ENCODE results near the gene SURF6. TPM values are rescaled to one million over a fixed set of nuclear protein-coding genes. Genes with fewer than 3 reads are reported as not detected.
"Not testable (repeated sequence)": the region's sequence is repeated elsewhere in the genome, so short reads cannot be mapped to it uniquely, and the experiment has no call there.

Gene SURF6
- total RNA-seq, 1 donor from 2014 or later = 23.9 TPM

GRCh38 chr9:133377721-133378216 lies 41.8 kb upstream of the SURF6 start:
- Mint-ChIP-seq H3K4me3 (no peak overlapping the region), H3K27me3 (no peaks in the 10 kb centered on the region), H3K27ac (no peak overlapping the region), H3K9me3 (no peaks in the 10 kb centered on the region), H3K36me3 (ENCODE audit: low read depth) (peaks cover 7% of the 10 kb centered on the region), H3K4me1 (peaks cover 21% of the 10 kb centered on the region)
- TF ChIP-seq, protein P1, sequence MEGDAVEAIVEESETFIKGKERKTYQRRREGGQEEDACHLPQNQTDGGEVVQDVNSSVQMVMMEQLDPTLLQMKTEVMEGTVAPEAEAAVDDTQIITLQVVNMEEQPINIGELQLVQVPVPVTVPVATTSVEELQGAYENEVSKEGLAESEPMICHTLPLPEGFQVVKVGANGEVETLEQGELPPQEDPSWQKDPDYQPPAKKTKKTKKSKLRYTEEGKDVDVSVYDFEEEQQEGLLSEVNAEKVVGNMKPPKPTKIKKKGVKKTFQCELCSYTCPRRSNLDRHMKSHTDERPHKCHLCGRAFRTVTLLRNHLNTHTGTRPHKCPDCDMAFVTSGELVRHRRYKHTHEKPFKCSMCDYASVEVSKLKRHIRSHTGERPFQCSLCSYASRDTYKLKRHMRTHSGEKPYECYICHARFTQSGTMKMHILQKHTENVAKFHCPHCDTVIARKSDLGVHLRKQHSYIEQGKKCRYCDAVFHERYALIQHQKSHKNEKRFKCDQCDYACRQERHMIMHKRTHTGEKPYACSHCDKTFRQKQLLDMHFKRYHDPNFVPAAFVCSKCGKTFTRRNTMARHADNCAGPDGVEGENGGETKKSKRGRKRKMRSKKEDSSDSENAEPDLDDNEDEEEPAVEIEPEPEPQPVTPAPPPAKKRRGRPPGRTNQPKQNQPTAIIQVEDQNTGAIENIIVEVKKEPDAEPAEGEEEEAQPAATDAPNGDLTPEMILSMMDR (IDR thresholded peaks at IDR 0.05) = no peak
- intact Hi-C loops (cut with micrococcal nuclease) = loop anchor here (10.0 kb wide), 2 partner anchors 647 to 757 kb away; partner anchors contain the start of genes BRD3OS and WDR5
- DNase-seq (no peak), ATAC-seq (ENCODE audit: low read depth) (no peak)
- ChIA-PET POLR2A (interaction anchor here (0.7 to 2.0 kb wide), 4 partner anchors 22 to 896 kb away, joined by 3 to 10 read pairs (median 6); partner anchors contain the start of genes SURF1 and SURF2), CTCF (interaction anchor here (1.2 kb wide), 1 partner anchor 191 kb away, joined by 4 read pairs; no protein-coding TSS in a partner anchor)

- H3K27ac Mint-ChIP-seq; ATAC-seq (ENCODE audit: low read depth); H3K9me3 Mint-ChIP-seq; H3K27me3 Mint-ChIP-seq; DNase-seq: not testable (repeated sequence)
- Mint-ChIP-seq H3K36me3 (ENCODE audit: low read depth) (peaks cover 11% of the 10 kb centered on the region), H3K4me1 (peaks cover 26% of the 10 kb centered on the region), H3K4me3 (peak overlapping the region; percentile 66)
- POLR2A ChIA-PET = interaction anchor here (0.7 to 2.0 kb wide), 10 partner anchors 8 to 897 kb away, joined by 3 to 10 read pairs (median 5); partner anchors contain the start of genes GTF3C5, SLC2A6, SURF1 and SURF2
- intact Hi-C loops (cut with micrococcal nuclease) = loop anchor here (10.0 kb wide), 2 partner anchors 648 to 758 kb away; partner anchors contain the start of genes BRD3OS and WDR5
- CTCF ChIA-PET = interaction anchor here (1.2 kb wide), 1 partner anchor 191 kb away, joined by 4 read pairs; no protein-coding TSS in a partner anchor
Observed at GRCh38 chr9:133377280-133377679, 41.3 kb upstream of the SURF6 start.

- no peaks in the 10 kb centered on the region for H3K9me3 Mint-ChIP-seq
- ATAC-seq (ENCODE audit: low read depth) = peak; percentile 96
- H3K36me3 Mint-ChIP-seq (ENCODE audit: low read depth) = peaks cover 16% of the 10 kb centered on the region
- TF ChIP-seq, protein P1 (IDR thresholded peaks at IDR 0.05) = no peak
- DNase-seq = peak; percentile 99
- no peaks in the 10 kb centered on the region for H3K27me3 Mint-ChIP-seq
- POLR2A ChIA-PET = interaction anchor here (0.9 to 3.7 kb wide), 13 partner anchors 10 to 345 kb away, joined by 4 to 26 read pairs (median 5); partner anchors contain the start of genes GTF3C5, MED22, REXO4 and RPL7A
- intact Hi-C loops (cut with micrococcal nuclease) = loop anchor here (1.0 to 10.0 kb wide), 8 partner anchors 20 to 759 kb away; partner anchors contain the start of genes BRD3OS, CACFD1, MED22 and REXO4
- peak within 1 kb of the TSS; percentile 91 for H3K4me3 Mint-ChIP-seq
- CTCF ChIA-PET = no interaction called here
- peaks cover 39% of the 10 kb centered on the region for H3K4me1 Mint-ChIP-seq
- H3K27ac Mint-ChIP-seq = peak within 1 kb of the TSS; percentile 74
Observed at GRCh38 chr9:133375724-133376654, 40.0 kb upstream of the SURF6 start, which contains the start of the genes STKLD1 and SURF4. Gene STKLD1, plus strand, starts transcription at chr9:133376366. Its CDS starts 108 bp downstream, at chr9:133376474. Gene SURF4, minus strand, starts transcription at chr9:133376060. Its CDS starts 91 bp downstream, at chr9:133375969.

- ATAC-seq (ENCODE audit: low read depth) = no peak
- H3K27me3 Mint-ChIP-seq = no peaks in the 10 kb centered on the region
- no peak for DNase-seq
- TF ChIP-seq, protein P1 (IDR thresholded peaks at IDR 0.05) = no peak
- peaks cover 47% of the 10 kb centered on the region for H3K4me1 Mint-ChIP-seq
- CTCF ChIA-PET = no interaction called here
- peak overlapping the region; percentile 74 for H3K27ac Mint-ChIP-seq
- H3K4me3 Mint-ChIP-seq = peak overlapping the region; percentile 91
- peaks cover 22% of the 10 kb centered on the region for H3K36me3 Mint-ChIP-seq (ENCODE audit: low read depth)
- no peaks in the 10 kb centered on the region for H3K9me3 Mint-ChIP-seq
- POLR2A ChIA-PET = interaction anchor here (1.4 to 3.7 kb wide), 4 partner anchors 19 to 104 kb away, joined by 4 to 26 read pairs (median 11); partner anchors contain the start of genes MED22, REXO4, RPL7A and SLC2A6
- intact Hi-C loops (cut with micrococcal nuclease) = loop anchor here (10.0 kb wide), 2 partner anchors 650 to 760 kb away; partner anchors contain the start of genes BRD3OS and WDR5
Observed at GRCh38 chr9:133375116-133375723, 39.2 kb upstream of the SURF6 start.

GRCh38 chr9:133374612-133375115 lies 38.7 kb upstream of the SURF6 start:
- DNase-seq (no peak), ATAC-seq (ENCODE audit: low read depth) (no peak)
- no peaks in the 10 kb centered on the region for H3K27me3 Mint-ChIP-seq
- peak overlapping the region; percentile 74 for H3K27ac Mint-ChIP-seq
- ChIA-PET CTCF (no interaction called here), POLR2A (interaction anchor here (0.7 to 3.7 kb wide), 5 partner anchors 9 to 104 kb away, joined by 4 to 26 read pairs (median 6); partner anchors contain the start of genes MED22, REXO4, RPL7A and SLC2A6)
- H3K9me3 Mint-ChIP-seq = no peaks in the 10 kb centered on the region
- TF ChIP-seq, protein P1 (IDR thresholded peaks at IDR 0.05) = no peak
- H3K4me1 Mint-ChIP-seq = peaks cover 52% of the 10 kb centered on the region
- peaks cover 28% of the 10 kb centered on the region for H3K36me3 Mint-ChIP-seq (ENCODE audit: low read depth)
- H3K4me3 Mint-ChIP-seq = peak overlapping the region; percentile 91
- intact Hi-C loops (cut with micrococcal nuclease) = loop anchor here (10.0 kb wide), 2 partner anchors 650 to 760 kb away; partner anchors contain the start of genes BRD3OS and WDR5
